ENCODE measurements around the gene CD55. TPM values are rescaled to one million over a fixed set of nuclear protein-coding genes. Genes with fewer than 3 reads are reported as not detected.
A peak's percentile ranks its signal among the peaks of the same experiment; 100 is the strongest.

CD55 gene
- total RNA-seq, 2 experiments from 2014 or later: 40.4 to 42.3 TPM

DNA sequence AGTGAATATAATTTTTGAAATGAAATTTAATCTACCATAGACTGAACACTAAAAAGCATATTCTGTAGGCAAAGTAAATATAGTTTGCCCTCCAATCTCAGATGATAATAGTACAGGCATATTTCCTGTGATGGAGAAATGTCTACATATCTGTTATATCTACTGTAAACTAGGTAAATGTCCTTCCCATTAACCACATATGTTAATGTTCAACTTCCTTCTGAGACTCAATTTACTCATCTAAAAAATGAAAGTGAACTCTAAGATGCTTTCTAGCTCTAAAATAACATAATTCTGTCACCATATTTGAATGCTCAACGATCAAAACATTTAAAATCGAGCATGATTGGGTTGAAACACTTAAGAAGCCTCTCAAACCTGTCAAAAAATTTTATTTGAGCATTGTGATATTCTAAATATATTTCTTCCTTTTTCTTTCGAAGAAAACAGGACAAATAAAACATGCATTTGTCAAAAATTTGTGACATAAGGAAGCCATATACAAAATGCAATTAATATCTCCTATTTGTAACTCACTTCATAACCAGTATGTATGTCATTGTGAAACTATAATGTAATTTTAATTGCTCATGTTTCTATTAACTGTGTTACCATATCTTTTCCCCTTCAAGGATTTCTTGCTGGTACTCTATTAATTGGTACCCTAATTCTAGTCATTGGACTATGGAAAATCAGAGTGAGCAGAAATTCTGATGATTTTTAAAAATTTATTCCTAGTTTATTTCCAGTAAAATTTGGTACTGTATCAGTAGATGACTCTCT is 34.2 kb downstream of the CD55 start:
- POLR2A ChIA-PET: no interaction called here
- no peak overlapping the region for H3K27ac Mint-ChIP-seq
- H3K36me3 Mint-ChIP-seq: peaks cover 23% of the 10 kb centered on the region

DNA sequence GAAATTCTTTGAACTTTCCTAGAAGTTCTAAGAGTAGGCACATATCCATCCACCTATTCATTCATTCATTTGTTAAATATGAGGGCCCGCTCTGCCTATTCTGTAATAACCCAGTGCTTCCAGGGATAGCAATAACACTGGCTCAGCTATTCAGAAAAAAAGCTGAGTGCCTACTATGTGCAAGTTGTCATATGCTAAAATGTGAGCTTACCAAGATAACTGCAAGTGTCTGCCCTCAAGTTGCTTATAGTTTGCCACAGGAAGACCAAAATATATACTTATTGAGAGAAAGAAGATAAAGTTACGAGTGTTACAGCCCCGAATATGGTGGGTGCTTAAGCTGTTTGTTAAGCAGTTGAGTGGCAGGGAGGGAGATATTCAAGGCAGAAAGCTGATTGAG is 39.6 kb downstream of the CD55 start:
- Mint-ChIP-seq H3K27me3 (no peaks in the 10 kb centered on the region), H3K27ac (no peak overlapping the region), H3K4me1 (ENCODE audit: low read depth) (no peaks in the 10 kb centered on the region), H3K9me3 (no peaks in the 10 kb centered on the region), H3K4me3 (no peak overlapping the region), H3K36me3 (peaks cover 11% of the 10 kb centered on the region)
- POLR2A ChIA-PET: no interaction called here
- DNase-seq: no peak
- CTCF ChIA-PET: interaction anchor here (1.5 kb wide), 1 partner anchor 44 kb away, joined by 3 read pairs; no protein-coding TSS in a partner anchor
- intact Hi-C loops (cut with micrococcal nuclease): no loop called here

More for the DNA sequence above, 34.2 kb downstream of the CD55 start:
- peaks cover 13% of the 10 kb centered on the region for H3K4me1 Mint-ChIP-seq (ENCODE audit: low read depth)
- intact Hi-C loops (cut with micrococcal nuclease): no loop called here
- CTCF ChIA-PET: interaction anchor here (0.6 kb wide), 1 partner anchor 1850 kb away, joined by 3 read pairs; no protein-coding TSS in a partner anchor
- H3K27me3 Mint-ChIP-seq: no peaks in the 10 kb centered on the region
- H3K4me3 Mint-ChIP-seq: no peak overlapping the region
- H3K9me3 Mint-ChIP-seq: no peaks in the 10 kb centered on the region
- DNase-seq: no peak

DNA sequence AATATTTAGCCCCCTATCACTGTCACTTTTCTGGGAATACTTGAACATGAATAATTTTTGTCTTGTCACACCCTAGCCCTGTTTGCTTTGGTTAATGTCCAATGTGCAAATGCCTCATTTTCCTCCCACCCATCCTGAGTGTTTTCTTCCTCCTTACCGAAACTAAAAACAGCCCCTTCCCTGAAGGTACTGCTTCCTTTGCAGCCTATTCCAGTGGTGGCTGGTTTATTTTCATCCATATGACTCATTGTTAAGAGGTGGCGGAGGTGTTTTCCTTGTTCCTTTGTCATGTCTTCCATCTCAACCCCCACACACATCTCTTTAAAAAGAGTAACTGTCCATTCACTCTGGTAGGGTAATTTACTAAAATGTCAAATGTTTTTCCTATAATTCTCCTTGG is 40.4 kb downstream of the CD55 start:
- no peak overlapping the region for H3K27ac Mint-ChIP-seq
- no peaks in the 10 kb centered on the region for H3K4me1 Mint-ChIP-seq (ENCODE audit: low read depth)
- DNase-seq: no peak
- CTCF ChIA-PET: interaction anchor here (1.5 kb wide), 1 partner anchor 32 kb away, joined by 3 read pairs; no protein-coding TSS in a partner anchor
- no peaks in the 10 kb centered on the region for H3K27me3 Mint-ChIP-seq
- no peak overlapping the region for H3K4me3 Mint-ChIP-seq
- peaks cover 9% of the 10 kb centered on the region for H3K36me3 Mint-ChIP-seq
- POLR2A ChIA-PET: interaction anchor here (1.2 to 2.4 kb wide), 2 partner anchors 25 to 40 kb away, joined by 3 to 19 read pairs; partner anchors contain the start of gene CD55
- intact Hi-C loops (cut with micrococcal nuclease): loop anchor here (2.0 kb wide), 1 partner anchor 15 kb away; no protein-coding TSS in a partner anchor
- no peaks in the 10 kb centered on the region for H3K9me3 Mint-ChIP-seq

DNA sequence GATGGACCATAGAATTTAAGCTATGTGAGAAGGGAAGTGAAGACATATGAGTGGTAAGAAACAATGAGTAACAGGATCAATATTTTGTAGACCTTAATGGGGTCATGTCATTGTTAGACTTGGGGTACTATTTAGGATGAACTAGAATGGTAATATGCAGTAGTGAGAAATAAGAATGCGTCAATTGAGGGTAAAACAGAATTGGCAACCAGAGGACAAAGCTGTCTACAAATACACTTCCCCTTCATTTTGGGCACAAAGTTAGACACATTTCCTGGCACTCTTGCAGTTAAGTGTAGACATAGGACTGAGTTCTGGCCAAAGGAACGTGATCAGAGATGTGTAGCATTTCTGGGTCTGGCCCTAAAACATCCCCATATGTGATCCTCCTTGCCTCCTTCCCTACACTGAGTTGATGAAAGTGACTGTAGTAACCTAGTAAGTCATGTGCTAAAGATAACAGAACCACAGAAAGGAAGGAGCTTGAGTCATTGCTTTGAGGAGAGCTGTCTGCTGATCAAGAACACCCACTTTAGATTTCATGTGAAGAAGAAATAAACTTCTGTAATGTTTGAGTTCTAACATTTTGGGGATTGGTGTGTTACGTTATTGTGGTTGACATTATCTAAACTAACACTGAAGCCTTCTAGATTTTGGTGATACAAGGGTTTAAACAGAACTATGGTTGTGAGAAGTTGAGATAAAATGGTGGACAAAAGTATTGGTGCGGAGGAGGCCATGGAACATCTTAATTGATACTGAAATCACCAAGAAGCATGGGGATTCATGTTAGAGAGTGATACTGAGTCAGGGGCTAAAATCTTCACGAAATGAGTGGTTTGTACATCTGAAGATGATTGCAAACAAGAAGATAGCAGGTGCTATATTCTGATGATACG is 41.7 kb downstream of the CD55 start:
- Mint-ChIP-seq H3K4me3 (no peak overlapping the region), H3K27me3 (no peaks in the 10 kb centered on the region), H3K9me3 (no peaks in the 10 kb centered on the region), H3K4me1 (ENCODE audit: low read depth) (no peaks in the 10 kb centered on the region), H3K36me3 (peaks cover 11% of the 10 kb centered on the region), H3K27ac (no peak overlapping the region)
- intact Hi-C loops (cut with micrococcal nuclease): loop anchor here (1.0 to 2.0 kb wide), 6 partner anchors 14 to 266 kb away; partner anchors contain the start of gene CD55
- POLR2A ChIA-PET: interaction anchor here (0.7 to 2.4 kb wide), 6 partner anchors 27 to 442 kb away, joined by 3 to 19 read pairs (median 6); partner anchors contain the start of genes CD55 and FCMR
- CTCF ChIA-PET: interaction anchor here (1.0 to 1.5 kb wide), 6 partner anchors 27 to 136 kb away, joined by 3 to 9 read pairs (median 5); partner anchors contain the start of gene CD55
- peak; percentile 18 for DNase-seq

DNA sequence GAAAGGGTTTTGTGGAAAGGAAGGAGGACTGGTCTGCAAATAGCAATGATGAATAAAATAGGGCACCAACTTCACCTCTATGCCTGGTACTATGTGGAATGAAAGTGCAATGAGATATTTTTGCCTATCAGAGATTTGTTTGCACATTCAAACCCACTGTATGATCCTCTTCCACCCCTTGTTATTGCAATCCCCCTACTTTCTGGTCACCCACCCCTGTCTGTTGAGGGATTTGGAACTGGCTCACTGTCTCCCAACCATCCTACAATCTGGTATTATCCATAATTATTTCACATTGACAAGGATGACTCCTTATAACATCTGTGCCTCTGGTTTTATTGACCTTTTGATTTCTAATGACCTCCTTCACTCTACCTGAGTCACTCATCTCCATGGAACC is 42.4 kb downstream of the CD55 start:
- no peak overlapping the region for H3K4me3 Mint-ChIP-seq
- H3K27me3 Mint-ChIP-seq: no peaks in the 10 kb centered on the region
- H3K27ac Mint-ChIP-seq: no peak overlapping the region
- no peaks in the 10 kb centered on the region for H3K4me1 Mint-ChIP-seq (ENCODE audit: low read depth)
- intact Hi-C loops (cut with micrococcal nuclease): loop anchor here (1.0 to 2.0 kb wide), 6 partner anchors 13 to 267 kb away; partner anchors contain the start of gene CD55
- POLR2A ChIA-PET: interaction anchor here (0.8 to 2.4 kb wide), 6 partner anchors 26 to 442 kb away, joined by 3 to 19 read pairs (median 7); partner anchors contain the start of genes CD55 and FCMR
- CTCF ChIA-PET: interaction anchor here (1.0 to 2.1 kb wide), 7 partner anchors 25 to 136 kb away, joined by 3 to 9 read pairs (median 5); partner anchors contain the start of gene CD55
- H3K36me3 Mint-ChIP-seq: peaks cover 11% of the 10 kb centered on the region
- no peaks in the 10 kb centered on the region for H3K9me3 Mint-ChIP-seq
- no peak for DNase-seq

DNA sequence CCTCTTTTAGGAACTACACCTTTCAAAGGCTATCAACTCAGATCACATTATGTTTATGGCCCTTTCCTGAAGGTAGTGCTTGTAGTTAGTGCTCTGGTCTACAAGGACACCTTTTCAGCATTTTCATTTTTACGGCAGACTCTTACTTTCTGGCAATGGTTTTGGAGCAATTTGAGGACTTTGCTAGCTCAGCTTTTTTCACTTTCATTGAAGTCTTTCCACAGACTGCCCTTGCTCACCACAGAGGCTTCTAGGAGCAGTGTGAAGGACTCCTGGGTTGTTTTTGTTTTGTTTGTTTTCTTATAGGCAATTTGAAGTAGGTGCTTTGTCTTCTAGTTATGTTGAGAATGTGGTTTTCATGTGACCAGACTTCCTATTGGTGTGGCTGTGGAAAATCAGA is 43.1 kb downstream of the CD55 start:
- H3K4me1 Mint-ChIP-seq (ENCODE audit: low read depth): no peaks in the 10 kb centered on the region
- no peaks in the 10 kb centered on the region for H3K27me3 Mint-ChIP-seq
- intact Hi-C loops (cut with micrococcal nuclease): no loop called here
- CTCF ChIA-PET: interaction anchor here (1.0 to 2.1 kb wide), 2 partner anchors 25 to 41 kb away, joined by 3 to 5 read pairs; no protein-coding TSS in a partner anchor
- H3K36me3 Mint-ChIP-seq: peaks cover 9% of the 10 kb centered on the region
- POLR2A ChIA-PET: interaction anchor here (2.1 kb wide), 1 partner anchor 43 kb away, joined by 7 read pairs; the partner anchor contains the start of gene CD55
- no peaks in the 10 kb centered on the region for H3K9me3 Mint-ChIP-seq
- DNase-seq: no peak
- no peak overlapping the region for H3K27ac Mint-ChIP-seq
- no peak overlapping the region for H3K4me3 Mint-ChIP-seq

GRCh38 chr1:207365063-207365462 is 43.6 kb downstream of the CD55 start:
- CTCF ChIA-PET: interaction anchor here (2.1 kb wide), 1 partner anchor 40 kb away, joined by 5 read pairs; no protein-coding TSS in a partner anchor
- no peak overlapping the region for H3K4me3 Mint-ChIP-seq
- H3K4me1 Mint-ChIP-seq (ENCODE audit: low read depth): no peaks in the 10 kb centered on the region
- no peak for DNase-seq
- no peaks in the 10 kb centered on the region for H3K9me3 Mint-ChIP-seq
- POLR2A ChIA-PET: interaction anchor here (2.1 kb wide), 1 partner anchor 43 kb away, joined by 7 read pairs; the partner anchor contains the start of gene CD55
- peaks cover 7% of the 10 kb centered on the region for H3K36me3 Mint-ChIP-seq
- no peak overlapping the region for H3K27ac Mint-ChIP-seq
- intact Hi-C loops (cut with micrococcal nuclease): no loop called here
- no peaks in the 10 kb centered on the region for H3K27me3 Mint-ChIP-seq

GRCh38 chr1:207366022-207366421 is 44.5 kb downstream of the CD55 start:
- intact Hi-C loops (cut with micrococcal nuclease): no loop called here
- no peaks in the 10 kb centered on the region for H3K27me3 Mint-ChIP-seq
- no peak for DNase-seq
- ChIA-PET POLR2A (interaction anchor here (2.1 kb wide), 1 partner anchor 44 kb away, joined by 7 read pairs; the partner anchor contains the start of gene CD55), CTCF (interaction anchor here (2.1 kb wide), 1 partner anchor 39 kb away, joined by 5 read pairs; no protein-coding TSS in a partner anchor)
- no peak overlapping the region for H3K4me3 Mint-ChIP-seq
- no peaks in the 10 kb centered on the region for H3K4me1 Mint-ChIP-seq (ENCODE audit: low read depth)
- H3K27ac Mint-ChIP-seq: no peak overlapping the region
- peaks cover 6% of the 10 kb centered on the region for H3K36me3 Mint-ChIP-seq
- no peaks in the 10 kb centered on the region for H3K9me3 Mint-ChIP-seq

DNA sequence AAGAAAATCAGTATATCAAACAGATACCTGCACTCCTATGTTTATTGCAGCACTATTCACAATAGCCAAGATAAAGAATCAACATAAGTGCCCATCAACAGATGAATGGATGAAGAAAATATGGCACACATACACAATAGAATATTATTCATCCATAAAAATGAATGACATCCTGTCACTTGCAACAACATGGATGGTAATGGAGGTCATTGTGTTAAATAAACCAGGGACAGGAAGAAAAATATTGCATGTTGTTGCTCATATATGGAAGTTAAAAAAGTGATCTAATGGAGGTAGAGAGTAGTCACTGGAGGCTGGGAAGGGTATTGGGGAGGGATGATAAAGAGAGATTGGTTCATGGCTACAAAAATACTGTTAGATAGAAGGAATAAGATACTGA is 67.2 kb downstream of the CD55 start:
- H3K36me3 Mint-ChIP-seq: peaks cover 11% of the 10 kb centered on the region
- POLR2A ChIA-PET: no interaction called here
- DNase-seq: no peak
- H3K4me1 Mint-ChIP-seq (ENCODE audit: low read depth): peaks cover 7% of the 10 kb centered on the region
- H3K4me3 Mint-ChIP-seq: no peak overlapping the region
- CTCF ChIA-PET: interaction anchor here (0.7 to 1.2 kb wide), 3 partner anchors 24 to 304 kb away, joined by 3 read pairs; partner anchors contain the start of gene CD55
- intact Hi-C loops (cut with micrococcal nuclease): no loop called here
- peaks cover 22% of the 10 kb centered on the region for H3K9me3 Mint-ChIP-seq
- no peak overlapping the region for H3K27ac Mint-ChIP-seq
- H3K27me3 Mint-ChIP-seq: peaks cover 12% of the 10 kb centered on the region

- intact Hi-C loops (cut with micrococcal nuclease): loop anchor here (1.0 kb wide), 5 partner anchors 15 to 293 kb away; partner anchors contain the start of gene CD55
- Mint-ChIP-seq H3K9me3 (peaks cover 14% of the 10 kb centered on the region), H3K36me3 (peaks cover 11% of the 10 kb centered on the region), H3K27ac (peak overlapping the region; percentile 30), H3K4me1 (ENCODE audit: low read depth) (peaks cover 7% of the 10 kb centered on the region), H3K27me3 (peaks cover 12% of the 10 kb centered on the region), H3K4me3 (no peak overlapping the region)
- CTCF ChIA-PET: interaction anchor here (0.6 to 1.4 kb wide), 6 partner anchors 11 to 68 kb away, joined by 3 to 4 read pairs (median 3); partner anchors contain the start of gene CD55
- POLR2A ChIA-PET: interaction anchor here (0.6 to 1.4 kb wide), 3 partner anchors 27 to 68 kb away, joined by 4 to 6 read pairs (median 5); partner anchors contain the start of gene CD55
- no peak for DNase-seq
These were observed 68.4 kb downstream of the CD55 start for GRCh38 chr1:207389728-207390464.

Data from activated CD4-positive, alpha-beta memory T cell treated with anti-CD3 and anti-CD28 coated beads for 36 hours (primary cell).